NCI-H128 (cell line): Measurements from ENCODE around the gene SMAD7.
A peak's percentile ranks its signal among the peaks of the same experiment; 100 is the strongest.

ENCODE experiments used
- DNase-seq: peaks from one replicate; lab custom pipeline; 2025; ENCODE audit not compliant: unreplicated experiment; lab: John Stamatoyannopoulos, UW

The SMAD7 gene

GRCh38 chr18:48986851-48987761 lies 36.3 kb upstream of the SMAD7 start:
- no peak for DNase-seq

DNA sequence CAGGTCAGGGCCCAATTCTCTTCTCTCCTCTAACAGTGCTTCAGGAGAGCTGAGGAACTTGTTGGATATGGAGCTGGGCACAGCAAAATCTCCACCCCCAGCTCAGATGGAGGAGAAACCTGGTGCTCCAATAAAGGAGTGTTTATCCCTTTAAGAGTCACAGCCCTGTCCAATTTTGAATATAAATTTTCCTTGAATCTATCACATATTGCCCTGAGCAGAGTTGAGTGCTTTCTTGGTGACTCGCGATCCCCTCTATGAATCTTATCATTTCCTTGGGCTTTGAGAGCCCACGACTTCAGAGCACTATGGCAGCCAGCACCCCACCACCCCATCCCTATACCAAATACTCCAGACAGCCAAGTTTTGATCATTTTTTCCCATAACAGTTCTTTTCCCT lies 34.4 kb upstream of the SMAD7 start:
- DNase-seq, result no peak

DNA sequence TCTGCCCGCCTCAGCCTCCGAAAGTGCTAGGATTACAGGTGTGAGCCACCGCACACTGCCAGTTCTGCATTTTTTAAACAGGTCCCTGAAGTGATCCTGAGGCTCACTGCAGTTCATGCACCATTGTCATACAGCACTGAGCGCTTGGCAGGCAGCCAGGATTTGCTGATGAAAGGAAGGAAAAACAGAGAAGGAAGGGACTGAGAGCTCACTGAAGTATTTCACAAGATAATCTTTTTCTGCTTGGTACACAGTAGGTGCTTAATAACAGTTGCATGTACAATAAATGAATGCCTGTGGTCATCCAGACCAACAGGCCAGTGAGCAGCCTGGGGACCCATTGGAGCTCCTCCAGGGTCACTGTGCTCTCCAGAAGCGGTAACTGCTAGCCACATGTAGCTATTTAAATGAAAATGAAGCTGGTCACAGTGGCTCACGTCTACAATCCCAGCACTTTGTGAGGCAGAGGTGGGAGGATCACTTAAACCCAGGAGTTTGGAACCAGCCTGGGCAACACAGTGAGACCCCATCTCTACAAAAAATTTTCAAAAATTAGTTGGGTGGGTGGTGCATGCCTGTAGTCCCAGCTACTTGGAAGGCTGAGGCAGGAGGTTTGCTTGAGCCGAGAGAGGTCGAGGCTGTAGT lies 33.1 kb upstream of the SMAD7 start:
- peak; percentile 30 for DNase-seq

DNA sequence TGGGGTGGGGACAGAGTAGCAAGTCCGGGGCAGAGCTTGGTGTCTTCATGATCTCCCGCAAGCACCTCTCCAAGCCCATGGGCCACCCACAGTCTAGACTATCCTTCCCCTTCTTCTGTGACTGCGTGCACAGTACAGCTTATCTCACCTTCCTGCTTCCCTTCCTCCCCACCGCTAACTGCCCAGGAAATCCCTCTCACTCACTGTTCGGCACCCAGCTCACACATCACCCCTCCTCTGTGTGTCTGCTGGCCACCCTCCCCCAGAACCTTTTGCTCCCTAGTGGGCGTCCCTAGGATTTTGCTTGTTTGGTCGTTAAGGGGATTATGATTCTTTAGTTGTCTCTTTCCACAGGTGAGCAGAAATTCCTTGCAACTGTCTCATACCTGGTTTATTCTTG lies 31.5 kb upstream of the SMAD7 start:
- DNase-seq, result no peak

GRCh38 chr18:48979944-48980890 lies 29.5 kb upstream of the SMAD7 start:
- DNase-seq, result no peak

DNA sequence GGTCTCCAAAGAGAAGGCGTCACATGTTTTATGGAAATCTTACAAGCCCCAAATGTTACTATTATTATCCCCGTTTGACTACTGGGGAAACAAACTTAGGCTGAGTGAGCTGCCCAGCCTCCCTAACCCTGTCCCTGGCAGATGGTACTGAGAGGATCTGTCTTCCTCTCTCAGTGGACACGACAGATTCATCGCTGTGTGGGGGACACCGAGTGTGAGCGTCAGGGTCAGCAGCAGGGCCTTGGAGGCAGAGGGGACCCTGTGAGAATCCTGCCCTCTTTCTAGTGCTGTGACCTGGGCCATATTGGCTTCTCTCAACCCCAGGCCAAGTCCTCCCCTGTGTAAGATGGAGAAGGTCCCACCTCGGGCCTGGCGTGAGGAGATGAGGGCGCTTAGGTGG lies 27.1 kb upstream of the SMAD7 start:
- no peak for DNase-seq

- DNase-seq, result no peak
Observed at GRCh38 chr18:48975817-48976649, 25.3 kb upstream of the SMAD7 start.

GRCh38 chr18:48975120-48975816 lies 24.5 kb upstream of the SMAD7 start:
- no peak for DNase-seq

GRCh38 chr18:48974304-48975119 lies 23.7 kb upstream of the SMAD7 start:
- no peak for DNase-seq

GRCh38 chr18:48973731-48974130 lies 23.0 kb upstream of the SMAD7 start:
- no peak for DNase-seq

- DNase-seq, result no peak
Observed at GRCh38 chr18:48968412-48969215, 17.8 kb upstream of the SMAD7 start.

- no peak for DNase-seq
Observed at GRCh38 chr18:48967545-48967944, 16.8 kb upstream of the SMAD7 start.

DNA sequence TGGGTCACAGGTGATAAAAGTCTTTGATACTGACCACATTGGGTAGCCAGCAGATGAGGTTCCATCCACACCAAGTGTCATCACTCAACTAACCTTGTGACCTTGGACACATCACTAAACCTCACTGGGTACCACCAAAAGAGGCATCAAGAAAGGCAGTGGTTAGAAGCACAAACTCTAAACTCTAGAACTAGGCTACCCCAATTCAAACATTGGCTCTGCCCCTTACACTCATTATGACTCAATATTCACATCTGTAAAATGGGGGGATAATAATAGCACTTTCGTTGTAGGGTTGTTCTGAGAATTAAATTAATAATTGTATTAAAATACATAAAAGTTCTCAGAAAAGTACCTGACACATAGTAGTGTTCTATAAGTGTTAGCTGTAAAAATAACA lies 15.8 kb upstream of the SMAD7 start:
- no peak for DNase-seq

- no peak for DNase-seq
Observed at GRCh38 chr18:48963586-48964470, 13.1 kb upstream of the SMAD7 start.

- DNase-seq, result no peak
Observed at GRCh38 chr18:48962994-48963561, 12.3 kb upstream of the SMAD7 start.

DNA sequence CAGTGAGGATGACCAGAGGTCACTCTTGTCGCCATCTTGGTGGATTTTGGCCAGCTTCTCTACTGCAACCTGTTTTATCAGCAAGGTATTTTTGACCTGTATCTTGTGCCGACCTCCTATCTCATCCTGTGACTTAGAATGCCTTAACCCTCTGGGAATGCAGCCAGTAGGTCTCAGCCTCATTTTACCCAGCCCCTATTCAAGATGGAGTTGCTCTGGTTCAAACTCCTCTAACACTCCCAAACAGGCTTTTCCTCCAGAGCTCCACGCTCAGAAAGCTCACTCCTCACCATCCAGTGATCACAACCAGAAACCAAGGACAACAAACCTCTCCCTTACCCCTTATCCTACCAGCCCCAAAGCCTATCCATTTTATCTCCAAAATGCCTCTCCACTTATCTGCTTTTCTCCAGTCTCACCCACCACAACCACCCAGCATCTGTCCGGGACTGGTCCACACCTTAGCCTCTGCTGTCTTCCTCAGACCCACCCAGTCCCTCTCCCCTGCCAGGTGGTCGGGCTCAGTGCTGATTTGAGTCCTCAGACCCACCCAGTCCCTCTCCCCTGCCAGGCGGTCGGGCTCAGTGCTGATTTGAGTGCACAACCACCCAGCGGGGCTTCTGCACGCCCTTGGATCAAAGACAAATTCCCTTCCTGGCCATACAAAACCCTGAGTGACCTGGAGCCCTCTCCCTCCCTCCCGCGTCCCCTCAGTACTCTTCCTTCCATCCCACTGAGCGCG lies 11.7 kb upstream of the SMAD7 start:
- DNase-seq, result no peak
